ENCODE results near the gene CFAP46.

GRCh38 chr10:132834311-132834761 is 108.0 kb downstream of the CFAP46 start:
- TF ChIP-seq CTCF (IDR thresholded peaks at IDR 0.05; ENCODE audit: control extremely low read depth in 1 of 3, insufficient read depth in 1 of 3, low read depth in 1 of 3, low read length in 3 of 3) (no peak), JUND (IDR thresholded peaks at IDR 0.05; ENCODE audit: low read length) (no peak)
